ENCODE measurements around the gene CCDC200. TPM values are rescaled to one million over a fixed set of nuclear protein-coding genes. Genes with fewer than 3 reads are reported as not detected.
"Not testable (repeated sequence)": the region's sequence is repeated elsewhere in the genome, so short reads cannot be mapped to it uniquely, and the experiment has no call there.

Gene CCDC200
- total RNA-seq, 2 donors from 2014 or later, result not detected

GRCh38 chr17:43217614-43218087 is 10.8 kb downstream of the CCDC200 start:
- intact Hi-C loops (cut with DNase I, micrococcal nuclease), result no loop called here
- DNase-seq (no peak), ATAC-seq (no peak)

GRCh38 chr17:43216762-43217613 is 11.4 kb downstream of the CCDC200 start:
- intact Hi-C loops (cut with DNase I, micrococcal nuclease), result no loop called here
- ATAC-seq (no peak), DNase-seq (no peak)

GRCh38 chr17:43216369-43216761 is 12.1 kb downstream of the CCDC200 start:
- DNase-seq (no peak), ATAC-seq (no peak)
- intact Hi-C loops (cut with DNase I, micrococcal nuclease), result no loop called here

- ATAC-seq (no peak), DNase-seq (no peak)
- intact Hi-C loops (cut with DNase I, micrococcal nuclease), result no loop called here
These were observed 13.1 kb downstream of the CCDC200 start for GRCh38 chr17:43215341-43215740.

- DNase-seq (no peak), ATAC-seq (no peak)
- intact Hi-C loops (cut with DNase I, micrococcal nuclease), result no loop called here
These were observed 14.9 kb downstream of the CCDC200 start for GRCh38 chr17:43213545-43213944.

GRCh38 chr17:43212641-43213490 is 15.6 kb downstream of the CCDC200 start:
- intact Hi-C loops (cut with DNase I, micrococcal nuclease), result no loop called here
- no peak for ATAC-seq
- peak in 1 of 2 donors; percentile 13 for DNase-seq

GRCh38 chr17:43211480-43212402 is 16.7 kb downstream of the CCDC200 start, which contains the start of gene TMEM106A:
TSS of gene TMEM106A (plus strand) at chr17:43211875. CDS start at chr17:43213042, 1,167 bp downstream.
- peak; percentile 82 to 84 for DNase-seq
- intact Hi-C loops (cut with DNase I, micrococcal nuclease), result no loop called here
- peak; percentile 84 for ATAC-seq

- ATAC-seq, result no peak
- intact Hi-C loops (cut with DNase I, micrococcal nuclease), result no loop called here
- no peak for DNase-seq
These were observed 17.3 kb downstream of the CCDC200 start for GRCh38 chr17:43211123-43211479.

GRCh38 chr17:43210576-43210975 is 17.8 kb downstream of the CCDC200 start:
- intact Hi-C loops (cut with DNase I, micrococcal nuclease), result no loop called here
- no peak for DNase-seq
- no peak for ATAC-seq

- peak; percentile 86 for ATAC-seq
- intact Hi-C loops (cut with DNase I, micrococcal nuclease); DNase-seq: not testable (repeated sequence)
These were observed 25.4 kb downstream of the CCDC200 start for GRCh38 chr17:43203013-43203412.

GRCh38 chr17:43200127-43200526 is 28.3 kb downstream of the CCDC200 start:
- DNase-seq, result no peak
- ATAC-seq, result no peak
- intact Hi-C loops (cut with DNase I, micrococcal nuclease), result no loop called here

- DNase-seq (no peak), ATAC-seq (no peak)
- intact Hi-C loops (cut with DNase I, micrococcal nuclease), result no loop called here
These were observed 28.8 kb downstream of the CCDC200 start for GRCh38 chr17:43199633-43200032.

- DNase-seq, result no peak
- intact Hi-C loops (cut with DNase I, micrococcal nuclease), result no loop called here
- no peak for ATAC-seq
These were observed 35.2 kb downstream of the CCDC200 start for GRCh38 chr17:43193251-43193650.

GRCh38 chr17:43186656-43187055 is 41.8 kb downstream of the CCDC200 start:
- ATAC-seq; intact Hi-C loops (cut with DNase I, micrococcal nuclease); DNase-seq: not testable (repeated sequence)

- DNase-seq, result no peak
- intact Hi-C loops (cut with DNase I, micrococcal nuclease), result no loop called here
- ATAC-seq, result no peak
These were observed 44.5 kb downstream of the CCDC200 start for GRCh38 chr17:43183921-43184320.

GRCh38 chr17:43176119-43176570 is 52.3 kb downstream of the CCDC200 start:
- peak; percentile 84 for ATAC-seq
- intact Hi-C loops (cut with DNase I, micrococcal nuclease), result loop anchor here in 1 of 2 donors (10.0 kb wide), 1 partner anchor 151 kb away; the partner anchor contains the start of genes RND2 and VAT1
- DNase-seq, result peak in 1 of 2 donors; percentile 34

- intact Hi-C loops (cut with DNase I, micrococcal nuclease), result loop anchor here in 1 of 2 donors (10.0 kb wide), 1 partner anchor 151 kb away; the partner anchor contains the start of genes RND2 and VAT1
- DNase-seq, result no peak
- no peak for ATAC-seq
These were observed 53.0 kb downstream of the CCDC200 start for GRCh38 chr17:43175213-43176118.

Measured in left colon (tissue), 2 donors.